ENCODE results near the gene ITGB2.

ITGB2 gene

GRCh38 chr21:44952929-44953627 lies 32.4 kb upstream of the ITGB2 start:
- Histone ChIP-seq H3K9me3 (ENCODE audit: insufficient read depth, low read depth, low read length) (no peaks in the 10 kb centered on the region), H4K20me1 (ENCODE audit: insufficient read depth, low read length, poor library complexity, severe bottlenecking) (peaks cover 6% of the 10 kb centered on the region), H3K27me3 (ENCODE audit: insufficient read depth, low read length, poor library complexity, severe bottlenecking) (no peaks in the 10 kb centered on the region), H3F3A (ENCODE audit: low read depth) (no peaks in the 10 kb centered on the region), H3K36me3 (ENCODE audit: insufficient read depth, low read length) (peaks cover 29% of the 10 kb centered on the region; the same call in 1 of the 2 replicates), H2AFZ (ENCODE audit: low read length) (no peak overlapping the region), H3K4me3 (ENCODE audit: low read length, poor library complexity, severe bottlenecking) (no peak overlapping the region), H3K4me1 (ENCODE audit: insufficient read depth, low read length, poor library complexity, severe bottlenecking) (no peaks in the 10 kb centered on the region), H3K9me2 (replicated peaks; ENCODE audit: low read depth, low read length) (no peaks in the 10 kb centered on the region), H3K79me2 (ENCODE audit: insufficient read depth, low read length) (peaks cover 70% of the 10 kb centered on the region; the same call in 1 of the 2 replicates), H3K9ac (ENCODE audit: low read depth, low read length, poor library complexity, severe bottlenecking) (no peak overlapping the region), H3K4me2 (ENCODE audit: low read depth, low read length, poor library complexity, severe bottlenecking) (no peak overlapping the region)
- TF ChIP-seq EZH2phosphoT487 (IDR thresholded peaks at IDR 0.05; ENCODE audit: borderline replicate concordance) (no peak), CTCF (conservative IDR thresholded peaks at IDR 0.05; ENCODE audit: low read length) (no peak)

GRCh38 chr21:44952116-44952928 lies 31.6 kb upstream of the ITGB2 start:
- no peak overlapping the region for H3K9ac ChIP-seq (ENCODE audit: low read depth, low read length, poor library complexity, severe bottlenecking)
- H4K20me1 ChIP-seq (ENCODE audit: insufficient read depth, low read length, poor library complexity, severe bottlenecking), result peaks cover 11% of the 10 kb centered on the region
- TF ChIP-seq CTCF (conservative IDR thresholded peaks at IDR 0.05; ENCODE audit: low read length) (no peak), EZH2phosphoT487 (IDR thresholded peaks at IDR 0.05; ENCODE audit: borderline replicate concordance) (no peak)
- H3K4me3 ChIP-seq (ENCODE audit: low read length, poor library complexity, severe bottlenecking), result no peak overlapping the region
- H2AFZ ChIP-seq (ENCODE audit: low read length), result no peak overlapping the region
- no peaks in the 10 kb centered on the region for H3K9me3 ChIP-seq (ENCODE audit: insufficient read depth, low read depth, low read length)
- peaks cover 26% of the 10 kb centered on the region; the same call in 1 of the 2 replicates for H3K36me3 ChIP-seq (ENCODE audit: insufficient read depth, low read length)
- no peaks in the 10 kb centered on the region for H3K4me1 ChIP-seq (ENCODE audit: insufficient read depth, low read length, poor library complexity, severe bottlenecking)
- peaks cover 70% of the 10 kb centered on the region; the same call in 1 of the 2 replicates for H3K79me2 ChIP-seq (ENCODE audit: insufficient read depth, low read length)
- no peaks in the 10 kb centered on the region for H3F3A ChIP-seq (ENCODE audit: low read depth)
- no peaks in the 10 kb centered on the region for H3K9me2 ChIP-seq (replicated peaks; ENCODE audit: low read depth, low read length)
- H3K27me3 ChIP-seq (ENCODE audit: insufficient read depth, low read length, poor library complexity, severe bottlenecking), result no peaks in the 10 kb centered on the region
- no peak overlapping the region for H3K4me2 ChIP-seq (ENCODE audit: low read depth, low read length, poor library complexity, severe bottlenecking)

- Histone ChIP-seq H3K27me3 (ENCODE audit: insufficient read depth, low read length, poor library complexity, severe bottlenecking) (no peaks in the 10 kb centered on the region), H3K79me2 (ENCODE audit: insufficient read depth, low read length) (peaks cover 74% of the 10 kb centered on the region; the same call in 1 of the 2 replicates), H3K4me2 (ENCODE audit: low read depth, low read length, poor library complexity, severe bottlenecking) (no peak overlapping the region), H3F3A (ENCODE audit: low read depth) (no peaks in the 10 kb centered on the region), H3K9me3 (ENCODE audit: insufficient read depth, low read depth, low read length) (no peaks in the 10 kb centered on the region), H3K4me3 (ENCODE audit: low read length, poor library complexity, severe bottlenecking) (no peak overlapping the region), H4K20me1 (ENCODE audit: insufficient read depth, low read length, poor library complexity, severe bottlenecking) (peaks cover 17% of the 10 kb centered on the region), H3K4me1 (ENCODE audit: insufficient read depth, low read length, poor library complexity, severe bottlenecking) (no peaks in the 10 kb centered on the region), H3K9me2 (replicated peaks; ENCODE audit: low read depth, low read length) (no peaks in the 10 kb centered on the region), H2AFZ (ENCODE audit: low read length) (no peak overlapping the region), H3K9ac (ENCODE audit: low read depth, low read length, poor library complexity, severe bottlenecking) (no peak overlapping the region), H3K36me3 (ENCODE audit: insufficient read depth, low read length) (peaks cover 25% of the 10 kb centered on the region; the same call in 1 of the 2 replicates)
- TF ChIP-seq EZH2phosphoT487 (IDR thresholded peaks at IDR 0.05; ENCODE audit: borderline replicate concordance), result no peak
- TF ChIP-seq CTCF (conservative IDR thresholded peaks at IDR 0.05; ENCODE audit: low read length), result no peak
These were observed 30.7 kb upstream of the ITGB2 start for GRCh38 chr21:44951186-44951915.

Measured in Loucy (cell line).